ENCODE results near the gene SEC63. TPM values are rescaled to one million over a fixed set of nuclear protein-coding genes. Genes with fewer than 3 reads are reported as not detected.
"Not testable (repeated sequence)": the region's sequence is repeated elsewhere in the genome, so short reads cannot be mapped to it uniquely, and the experiment has no call there.

SEC63 gene
- total RNA-seq, 2 donors from 2014 or later = 90.7 to 105 TPM

- no peak for ATAC-seq (replicated peaks in 1 of 2)
Observed at GRCh38 chr6:107962723-107963122, 4.7 kb upstream of the SEC63 start.

DNA sequence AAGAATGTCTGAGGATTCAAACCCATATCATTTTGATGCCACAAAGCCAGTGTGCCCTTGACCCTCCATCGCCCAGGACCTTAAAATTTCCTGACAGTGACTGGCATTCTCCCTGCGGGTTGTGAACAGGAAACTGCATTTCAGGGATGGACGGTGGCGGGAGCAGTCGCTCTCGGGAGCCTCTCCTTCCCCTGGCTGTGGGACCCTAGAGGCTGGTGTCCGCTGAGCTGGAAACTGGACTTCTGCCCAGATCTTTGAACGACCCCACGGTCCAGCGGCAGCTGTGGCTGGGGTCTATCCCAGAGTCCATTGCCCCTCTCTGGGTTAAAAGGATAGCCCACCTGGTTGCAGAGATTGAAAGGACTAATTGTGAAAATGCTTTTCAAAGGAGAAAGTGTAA is 1.4 kb upstream of the SEC63 start:
- ATAC-seq (replicated peaks in 1 of 2) (no peak), DNase-seq (no peak)
- H3K27me3 Mint-ChIP-seq (ENCODE audit: low read depth) = no peaks in the 10 kb centered on the region
- peaks cover 0 to 3% of the 10 kb centered on the region in 2 donors for H3K9me3 Mint-ChIP-seq
- H3K27ac Mint-ChIP-seq = no peak overlapping the region
- peak overlapping the region; percentile 88 to 90 for H3K4me3 Mint-ChIP-seq
- H3K36me3 Mint-ChIP-seq (ENCODE audit: insufficient read depth in 2 of 2) = peaks cover 8 to 11% of the 10 kb centered on the region in 2 donors
- peaks cover 38% of the 10 kb centered on the region for H3K4me1 Mint-ChIP-seq (ENCODE audit: low read depth)

More at GRCh38 chr6:107962723-107963122, 4.7 kb upstream of the SEC63 start:
- H3K27me3 Mint-ChIP-seq (ENCODE audit: low read depth) = no peaks in the 10 kb centered on the region
- no peak overlapping the region for H3K27ac Mint-ChIP-seq
- no peak overlapping the region for H3K4me3 Mint-ChIP-seq
- DNase-seq = no peak
- H3K36me3 Mint-ChIP-seq (ENCODE audit: insufficient read depth in 2 of 2) = no peaks in the 10 kb centered on the region
- peaks cover 26% of the 10 kb centered on the region for H3K4me1 Mint-ChIP-seq (ENCODE audit: low read depth)
- peaks cover 0 to 5% of the 10 kb centered on the region in 2 donors for H3K9me3 Mint-ChIP-seq

DNA sequence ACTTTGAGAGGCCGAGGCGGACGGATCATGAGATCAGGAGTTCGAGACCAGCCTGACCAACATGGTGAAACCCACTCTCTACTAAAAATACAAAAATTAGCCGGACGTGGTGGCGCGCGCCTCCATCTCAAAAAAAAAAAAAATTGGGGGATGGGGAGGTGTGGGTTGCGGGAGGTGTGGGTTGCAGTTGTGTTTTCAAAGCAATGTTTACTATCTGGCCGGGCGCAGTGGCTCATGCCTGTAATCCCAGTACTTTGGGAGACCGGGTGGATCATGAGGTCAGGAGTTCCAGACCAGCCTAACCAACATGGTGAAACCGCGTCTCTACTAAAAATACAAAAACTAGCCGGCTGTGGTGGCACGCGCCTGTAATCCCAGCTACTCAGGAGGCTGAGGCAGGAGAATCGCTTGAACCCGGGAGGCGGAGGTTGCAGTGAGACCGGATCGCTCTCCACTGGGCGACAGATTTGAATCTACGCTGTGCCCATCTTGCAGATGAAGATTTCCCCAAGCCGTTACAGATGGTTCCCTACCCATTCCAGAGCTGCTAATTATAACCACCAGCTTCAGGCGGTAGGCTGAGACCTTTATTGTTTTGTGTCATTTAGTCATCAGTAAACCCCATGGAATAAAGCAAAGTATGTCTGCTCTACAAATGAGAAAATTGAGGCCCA is 818 bp upstream of the SEC63 start:
- ATAC-seq (replicated peaks in 1 of 2); DNase-seq; H3K27ac Mint-ChIP-seq; H3K27me3 Mint-ChIP-seq (ENCODE audit: low read depth); H3K9me3 Mint-ChIP-seq: not testable (repeated sequence)
- peaks cover 8 to 11% of the 10 kb centered on the region in 2 donors for H3K36me3 Mint-ChIP-seq (ENCODE audit: insufficient read depth in 2 of 2)
- H3K4me1 Mint-ChIP-seq (ENCODE audit: low read depth) = peaks cover 33% of the 10 kb centered on the region
- H3K4me3 Mint-ChIP-seq = peak overlapping the region; percentile 88 to 90

GRCh38 chr6:107957308-107957908 is 600 bp downstream of the SEC63 start:
- H3K27ac Mint-ChIP-seq = peak overlapping the region; percentile 96
- H3K9me3 Mint-ChIP-seq = no peaks in the 10 kb centered on the region
- H3K27me3 Mint-ChIP-seq (ENCODE audit: low read depth) = no peaks in the 10 kb centered on the region
- peak overlapping the region; percentile 95 to 100 for H3K4me3 Mint-ChIP-seq
- H3K36me3 Mint-ChIP-seq (ENCODE audit: insufficient read depth in 2 of 2) = peaks cover 8 to 12% of the 10 kb centered on the region in 2 donors
- peak; percentile 42 to 55 for ATAC-seq (replicated peaks in 1 of 2)
- peaks cover 29% of the 10 kb centered on the region for H3K4me1 Mint-ChIP-seq (ENCODE audit: low read depth)
- DNase-seq = peak; percentile 69 to 70

GRCh38 chr6:107956586-107957307 is 1.3 kb downstream of the SEC63 start:
- ATAC-seq (replicated peaks in 1 of 2) (no peak), DNase-seq (no peak)
- H3K36me3 Mint-ChIP-seq (ENCODE audit: insufficient read depth in 2 of 2) = peaks cover 8 to 15% of the 10 kb centered on the region in 2 donors
- H3K4me3 Mint-ChIP-seq = peak overlapping the region; percentile 95 to 100
- peak overlapping the region; percentile 96 for H3K27ac Mint-ChIP-seq
- H3K9me3 Mint-ChIP-seq = no peaks in the 10 kb centered on the region
- peaks cover 32% of the 10 kb centered on the region for H3K4me1 Mint-ChIP-seq (ENCODE audit: low read depth)
- H3K27me3 Mint-ChIP-seq (ENCODE audit: low read depth) = no peaks in the 10 kb centered on the region

DNA sequence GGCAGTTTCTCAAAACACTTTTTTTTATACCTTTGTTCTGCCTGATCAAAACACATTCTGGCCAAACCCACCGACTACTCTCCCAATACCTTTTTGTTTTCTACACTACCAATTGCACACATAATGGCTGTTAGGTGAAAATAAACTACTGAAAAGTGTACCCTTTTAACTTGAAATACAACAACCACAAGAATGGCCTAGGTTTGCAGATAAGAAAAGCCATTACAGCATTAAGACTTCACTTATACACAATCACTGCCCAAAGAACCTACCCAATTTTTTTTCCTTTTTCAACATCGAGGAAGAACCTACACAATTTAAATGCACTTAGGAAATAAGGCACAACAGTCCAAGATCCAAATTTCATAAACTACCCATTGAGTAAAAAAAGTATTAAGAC is 1.8 kb downstream of the SEC63 start:
- DNase-seq (no peak), ATAC-seq (replicated peaks in 1 of 2) (no peak)
- Mint-ChIP-seq H3K27me3 (ENCODE audit: low read depth) (no peaks in the 10 kb centered on the region), H3K36me3 (ENCODE audit: insufficient read depth in 2 of 2) (peaks cover 8 to 15% of the 10 kb centered on the region in 2 donors), H3K4me3 (peak overlapping the region; percentile 95 to 100), H3K27ac (peak overlapping the region; percentile 96), H3K4me1 (ENCODE audit: low read depth) (peaks cover 35% of the 10 kb centered on the region), H3K9me3 (no peaks in the 10 kb centered on the region)

DNA sequence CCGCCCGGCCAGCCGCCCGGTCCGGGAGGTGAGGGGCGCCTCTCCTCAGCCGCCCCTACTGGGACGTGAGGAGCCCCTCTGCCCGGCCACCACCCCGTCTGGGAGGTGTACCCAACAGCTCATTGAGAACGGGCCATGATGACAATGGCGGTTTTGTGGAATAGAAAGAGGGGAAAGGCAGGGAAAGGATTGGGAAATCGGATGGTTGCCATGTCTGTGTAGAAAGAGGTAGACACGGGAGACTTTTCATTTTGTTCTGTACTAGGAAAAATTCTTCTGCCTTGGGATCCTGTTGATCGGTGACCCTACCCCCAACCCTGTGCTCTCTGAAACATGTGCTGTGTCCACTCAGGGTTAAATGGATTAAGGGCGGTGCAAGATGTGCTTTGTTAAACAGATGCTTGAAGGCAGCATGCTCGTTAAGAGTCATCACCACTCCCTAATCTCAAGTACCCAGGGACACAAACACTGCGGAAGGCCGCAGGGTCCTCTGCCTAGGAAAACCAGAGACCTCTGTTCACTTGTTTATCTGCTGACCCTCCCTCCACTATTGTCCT is 4.1 kb downstream of the SEC63 start:
- peaks cover 47% of the 10 kb centered on the region for H3K4me1 Mint-ChIP-seq (ENCODE audit: low read depth)
- H3K4me3 Mint-ChIP-seq; H3K9me3 Mint-ChIP-seq; H3K27me3 Mint-ChIP-seq (ENCODE audit: low read depth); H3K27ac Mint-ChIP-seq; ATAC-seq (replicated peaks in 1 of 2); DNase-seq: not testable (repeated sequence)
- peaks cover 8 to 15% of the 10 kb centered on the region in 2 donors for H3K36me3 Mint-ChIP-seq (ENCODE audit: insufficient read depth in 2 of 2)

GRCh38 chr6:107943626-107944439 is 14.2 kb downstream of the SEC63 start:
- H3K36me3 Mint-ChIP-seq (ENCODE audit: insufficient read depth in 2 of 2) = no peaks in the 10 kb centered on the region
- no peak for DNase-seq
- peak overlapping the region; percentile 10 to 36 for H3K4me3 Mint-ChIP-seq
- peaks cover 41% of the 10 kb centered on the region for H3K4me1 Mint-ChIP-seq (ENCODE audit: low read depth)
- peak overlapping the region; percentile 25 for H3K27ac Mint-ChIP-seq
- H3K27me3 Mint-ChIP-seq (ENCODE audit: low read depth) = no peaks in the 10 kb centered on the region
- H3K9me3 Mint-ChIP-seq = no peaks in the 10 kb centered on the region
- peak in 1 of 2 donors; percentile 51 for ATAC-seq (replicated peaks in 1 of 2)

DNA sequence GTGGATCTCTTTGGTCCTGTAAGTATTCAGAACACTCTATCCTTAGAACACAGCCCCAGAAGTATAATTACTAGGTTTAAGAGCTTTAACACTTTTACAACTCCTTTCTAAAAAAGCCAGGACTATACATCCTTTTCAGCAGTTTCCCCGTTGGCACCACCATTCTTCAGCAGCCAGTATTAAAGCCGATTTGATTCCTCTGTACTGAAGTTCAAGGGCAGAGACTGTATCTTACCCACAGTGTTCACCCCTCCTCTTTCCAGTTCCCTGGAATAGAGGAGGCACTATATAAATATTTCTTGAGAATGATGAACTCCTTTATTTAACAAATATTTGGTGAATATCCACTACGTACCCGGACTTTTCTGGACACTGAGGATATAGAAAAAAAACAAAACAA is 15.9 kb downstream of the SEC63 start:
- ATAC-seq (replicated peaks in 1 of 2) = no peak
- no peak for DNase-seq
- Mint-ChIP-seq H3K27me3 (ENCODE audit: low read depth) (no peaks in the 10 kb centered on the region), H3K4me3 (no peak overlapping the region), H3K36me3 (ENCODE audit: insufficient read depth in 2 of 2) (peaks cover 0 to 5% of the 10 kb centered on the region in 2 donors), H3K27ac (no peak overlapping the region), H3K4me1 (ENCODE audit: low read depth) (peaks cover 26% of the 10 kb centered on the region), H3K9me3 (no peaks in the 10 kb centered on the region)

- Mint-ChIP-seq H3K36me3 (ENCODE audit: insufficient read depth in 2 of 2) (peaks cover 2 to 5% of the 10 kb centered on the region in 2 donors), H3K9me3 (no peaks in the 10 kb centered on the region), H3K4me3 (no peak overlapping the region), H3K27me3 (ENCODE audit: low read depth) (no peaks in the 10 kb centered on the region), H3K27ac (no peak overlapping the region), H3K4me1 (ENCODE audit: low read depth) (peaks cover 24% of the 10 kb centered on the region)
- ATAC-seq (replicated peaks in 1 of 2) (no peak), DNase-seq (no peak)
Observed at GRCh38 chr6:107941627-107942026, 16.4 kb downstream of the SEC63 start.

- no peak overlapping the region for H3K27ac Mint-ChIP-seq
- ATAC-seq (replicated peaks in 1 of 2) = no peak
- H3K36me3 Mint-ChIP-seq (ENCODE audit: insufficient read depth in 2 of 2) = peaks cover 3 to 5% of the 10 kb centered on the region in 2 donors
- peaks cover 24% of the 10 kb centered on the region for H3K4me1 Mint-ChIP-seq (ENCODE audit: low read depth)
- DNase-seq = no peak
- H3K4me3 Mint-ChIP-seq = no peak overlapping the region
- H3K27me3 Mint-ChIP-seq (ENCODE audit: low read depth) = no peaks in the 10 kb centered on the region
- H3K9me3 Mint-ChIP-seq = no peaks in the 10 kb centered on the region
Observed at GRCh38 chr6:107941199-107941598, 16.8 kb downstream of the SEC63 start.

DNA sequence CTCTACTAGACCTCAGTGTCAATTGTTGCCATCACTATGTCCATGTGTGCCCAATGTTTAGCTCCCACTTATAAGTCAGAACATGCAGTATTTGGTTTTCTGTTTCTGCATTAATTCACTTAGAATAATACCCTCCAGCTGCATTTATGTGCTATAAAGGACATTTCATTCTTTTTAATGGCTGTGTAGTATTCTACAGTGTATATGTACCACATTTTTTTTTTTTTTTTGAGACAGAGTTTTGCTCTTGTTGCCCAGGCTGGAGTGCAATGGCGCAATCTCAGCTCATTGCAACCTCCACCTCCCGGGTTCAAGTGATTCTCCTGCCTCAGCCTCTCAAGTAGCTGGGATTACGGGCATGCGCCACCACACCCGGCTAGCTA is 21.1 kb downstream of the SEC63 start:
- H3K27ac Mint-ChIP-seq; H3K27me3 Mint-ChIP-seq (ENCODE audit: low read depth); ATAC-seq (replicated peaks in 1 of 2); H3K4me3 Mint-ChIP-seq; H3K9me3 Mint-ChIP-seq; DNase-seq; H3K4me1 Mint-ChIP-seq (ENCODE audit: low read depth): not testable (repeated sequence)
- H3K36me3 Mint-ChIP-seq (ENCODE audit: insufficient read depth in 2 of 2) = peaks cover 12 to 15% of the 10 kb centered on the region in 2 donors

Data from activated T-cell treated with anti-CD3 and anti-CD28 coated beads, Interleukin-2, amount 50 U/mL, for 72 hours (primary cell).